HFF-Myc (cell line): ENCODE results near the gene ZNF76.

ENCODE experiments used
- DNase-seq: peaks from one replicate; pipeline ENCODE4 v3.0.0-alpha.2; 2011; ENCODE audit warnings: low read depth; ENCODE audit errors: extremely low read depth
- H3K4me3 ChIP-seq: replicated peaks from 2 replicates; pipeline ENCODE4 v1.5.1; 2011; ENCODE audit warnings: low read depth, mild to moderate bottlenecking, control low read depth, low read length
- TF ChIP-seq, protein P1 (sequence below): IDR thresholded peaks from 2 replicates; pipeline ENCODE4 v1.5.1; 2012; ENCODE audit warnings: mild to moderate bottlenecking, low read depth, low read length, control low read depth; ENCODE audit errors: missing control alignments

ZNF76 gene

GRCh38 chr6:35275744-35276260 is 16.3 kb downstream of the ZNF76 start:
- TF ChIP-seq, protein P1, sequence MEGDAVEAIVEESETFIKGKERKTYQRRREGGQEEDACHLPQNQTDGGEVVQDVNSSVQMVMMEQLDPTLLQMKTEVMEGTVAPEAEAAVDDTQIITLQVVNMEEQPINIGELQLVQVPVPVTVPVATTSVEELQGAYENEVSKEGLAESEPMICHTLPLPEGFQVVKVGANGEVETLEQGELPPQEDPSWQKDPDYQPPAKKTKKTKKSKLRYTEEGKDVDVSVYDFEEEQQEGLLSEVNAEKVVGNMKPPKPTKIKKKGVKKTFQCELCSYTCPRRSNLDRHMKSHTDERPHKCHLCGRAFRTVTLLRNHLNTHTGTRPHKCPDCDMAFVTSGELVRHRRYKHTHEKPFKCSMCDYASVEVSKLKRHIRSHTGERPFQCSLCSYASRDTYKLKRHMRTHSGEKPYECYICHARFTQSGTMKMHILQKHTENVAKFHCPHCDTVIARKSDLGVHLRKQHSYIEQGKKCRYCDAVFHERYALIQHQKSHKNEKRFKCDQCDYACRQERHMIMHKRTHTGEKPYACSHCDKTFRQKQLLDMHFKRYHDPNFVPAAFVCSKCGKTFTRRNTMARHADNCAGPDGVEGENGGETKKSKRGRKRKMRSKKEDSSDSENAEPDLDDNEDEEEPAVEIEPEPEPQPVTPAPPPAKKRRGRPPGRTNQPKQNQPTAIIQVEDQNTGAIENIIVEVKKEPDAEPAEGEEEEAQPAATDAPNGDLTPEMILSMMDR: no peak
- no peak overlapping the region for H3K4me3 ChIP-seq
- DNase-seq: no peak

DNA sequence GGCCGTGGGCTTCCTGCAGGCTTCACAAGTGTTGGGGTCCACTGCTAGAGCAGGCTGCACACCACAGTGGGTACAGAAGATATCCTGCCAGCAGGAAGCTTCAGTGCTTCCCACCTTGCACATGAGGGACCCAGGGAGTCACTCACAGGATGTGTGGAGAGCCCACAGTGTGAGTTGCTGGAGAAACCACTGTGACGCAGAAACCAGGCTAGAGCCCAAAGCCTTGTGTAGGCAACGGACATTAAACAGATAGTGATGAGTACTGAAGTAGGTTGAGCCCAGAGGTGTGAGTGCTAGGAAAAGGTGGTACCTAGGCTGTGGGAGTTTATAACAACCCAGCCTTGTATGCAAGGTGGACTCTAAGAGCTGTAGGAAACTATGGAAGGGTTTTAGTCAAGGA is 19.2 kb downstream of the ZNF76 start:
- DNase-seq: no peak
- TF ChIP-seq, protein P1: no peak
- H3K4me3 ChIP-seq: no peak overlapping the region

- TF ChIP-seq, protein P1: no peak
- H3K4me3 ChIP-seq: no peak overlapping the region
- DNase-seq: no peak
Observed at GRCh38 chr6:35280903-35281302, 21.4 kb downstream of the ZNF76 start.

DNA sequence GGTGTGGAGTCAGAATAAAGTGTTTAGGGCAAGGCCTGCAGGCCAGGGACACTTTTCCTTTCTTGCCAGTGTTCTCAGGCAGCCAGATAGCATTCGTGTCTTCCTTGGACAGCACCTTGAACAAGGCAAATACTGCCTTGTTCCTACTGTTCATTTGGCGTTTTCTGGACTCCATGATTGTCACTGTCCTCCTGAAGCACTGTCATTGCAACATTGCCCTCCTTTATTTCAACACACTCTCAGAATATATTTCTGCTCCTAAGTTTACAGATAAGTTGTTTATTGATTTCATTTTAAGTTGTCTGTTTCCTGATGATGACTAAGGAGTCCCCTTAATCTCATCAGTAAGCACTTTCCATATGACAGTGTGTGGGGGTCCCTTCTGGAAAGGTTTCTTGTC is 22.9 kb downstream of the ZNF76 start:
- TF ChIP-seq, protein P1: no peak
- DNase-seq: no peak
- no peak overlapping the region for H3K4me3 ChIP-seq

GRCh38 chr6:35283361-35283760 is 23.8 kb downstream of the ZNF76 start:
- DNase-seq: no peak
- H3K4me3 ChIP-seq: no peak overlapping the region
- TF ChIP-seq, protein P1: no peak

DNA sequence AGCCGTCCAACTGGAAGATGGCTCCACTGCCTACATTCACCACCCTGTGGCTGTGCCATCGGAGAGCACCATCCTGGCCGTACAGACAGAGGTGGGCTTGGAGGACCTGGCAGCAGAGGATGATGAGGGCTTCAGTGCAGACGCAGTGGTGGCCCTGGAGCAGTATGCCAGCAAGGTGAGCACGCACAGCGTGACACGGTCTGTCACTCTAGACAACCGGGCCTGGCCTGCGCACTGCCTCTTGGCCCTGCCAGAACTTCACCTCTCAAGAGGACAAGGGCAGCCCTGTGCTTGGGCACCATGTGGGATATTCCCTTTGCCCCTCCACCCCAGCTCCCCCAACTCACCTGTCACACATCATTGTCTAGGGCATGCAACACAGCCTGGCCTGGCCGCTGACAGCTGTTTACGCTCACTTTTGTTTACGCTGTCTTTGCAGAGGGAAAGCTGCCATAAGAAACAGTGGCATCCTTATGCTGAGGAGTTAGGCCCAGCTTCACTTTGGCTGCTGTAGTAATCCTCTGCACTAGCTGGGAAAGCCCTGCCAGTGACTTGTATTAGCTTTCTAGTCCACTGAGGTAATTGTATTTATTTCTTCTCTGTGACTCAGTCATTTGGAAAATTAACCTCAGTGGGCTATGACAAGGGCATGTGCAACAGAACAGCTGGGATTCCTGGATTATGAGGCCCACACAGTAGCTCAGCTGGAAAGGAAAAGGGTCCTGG is 28.3 kb downstream of the ZNF76 start:
- H3K4me3 ChIP-seq: no peak overlapping the region
- no peak for DNase-seq
- TF ChIP-seq, protein P1: no peak

DNA sequence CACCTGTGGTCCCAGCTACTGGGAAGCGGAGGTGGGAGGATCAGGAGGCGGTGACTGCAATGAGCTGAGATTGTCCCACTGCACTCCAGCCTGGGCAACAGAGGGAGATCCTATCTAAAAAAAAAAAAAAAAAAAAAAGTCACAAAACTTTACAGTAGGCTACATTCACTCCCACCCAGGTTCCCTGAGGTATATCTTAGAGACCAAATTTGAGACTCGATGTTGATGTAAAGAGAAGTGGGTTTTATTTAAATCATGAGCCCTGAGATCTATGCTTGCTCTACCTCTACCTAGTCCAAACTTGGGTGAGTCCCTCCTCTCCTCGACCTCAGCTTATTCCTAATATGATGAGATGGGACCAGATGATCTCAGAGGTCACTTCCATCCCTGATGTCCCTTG is 29.3 kb downstream of the ZNF76 start:
- TF ChIP-seq, protein P1: no peak
- no peak for DNase-seq

More for the DNA sequence above, 29.3 kb downstream of the ZNF76 start:
- H3K4me3 ChIP-seq: no peak overlapping the region
